ENCODE data around the gene UBE2J1.

UBE2J1 gene

DNA sequence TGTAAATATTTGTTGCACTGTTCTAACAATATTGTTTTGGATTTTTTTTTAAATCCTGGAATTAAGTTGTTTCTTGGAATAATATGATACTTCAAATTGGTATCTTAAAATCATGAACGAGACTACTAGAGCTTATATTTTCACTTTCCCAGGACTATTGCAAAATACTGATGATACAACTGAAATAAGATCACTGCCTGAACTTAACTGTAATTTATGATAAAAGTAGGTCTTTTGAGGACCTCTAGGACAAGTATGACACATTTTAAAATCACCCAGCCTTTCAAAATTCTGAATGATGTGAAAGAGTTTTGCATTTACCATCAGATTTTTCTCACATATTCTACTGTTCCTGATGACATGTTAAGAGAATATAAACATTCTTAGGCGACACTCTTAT, 8.6 kb upstream of the UBE2J1 start:
- no peak for DNase-seq (ENCODE audit: low spot score)

DNA sequence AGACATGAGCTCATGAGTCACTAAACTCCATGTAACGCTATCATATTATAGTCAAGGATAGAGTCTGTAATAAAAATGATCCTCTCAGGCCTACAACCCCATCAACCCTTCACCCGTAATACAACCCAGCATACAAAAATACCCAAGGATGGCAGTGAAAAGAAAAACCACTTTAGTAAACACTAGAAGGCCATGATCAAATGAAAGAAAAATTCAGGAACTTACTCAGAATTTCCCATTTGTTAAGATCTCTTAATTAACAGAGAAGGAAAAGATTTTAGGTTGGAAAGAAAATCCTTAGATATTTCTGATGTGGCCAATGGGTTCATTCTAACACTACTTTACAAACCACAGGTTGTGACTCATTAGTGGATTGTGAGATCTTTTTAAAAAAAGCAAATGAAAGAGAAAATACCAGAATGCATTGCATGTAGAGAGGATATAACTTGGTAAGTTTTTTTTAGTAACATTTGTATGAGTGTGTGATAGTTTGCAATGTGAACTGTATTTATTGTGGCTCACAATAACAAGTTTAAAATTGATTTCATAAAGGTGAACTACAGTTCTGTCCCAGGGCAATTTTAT, 8.0 kb upstream of the UBE2J1 start:
- no peak for DNase-seq (ENCODE audit: low spot score)

DNA sequence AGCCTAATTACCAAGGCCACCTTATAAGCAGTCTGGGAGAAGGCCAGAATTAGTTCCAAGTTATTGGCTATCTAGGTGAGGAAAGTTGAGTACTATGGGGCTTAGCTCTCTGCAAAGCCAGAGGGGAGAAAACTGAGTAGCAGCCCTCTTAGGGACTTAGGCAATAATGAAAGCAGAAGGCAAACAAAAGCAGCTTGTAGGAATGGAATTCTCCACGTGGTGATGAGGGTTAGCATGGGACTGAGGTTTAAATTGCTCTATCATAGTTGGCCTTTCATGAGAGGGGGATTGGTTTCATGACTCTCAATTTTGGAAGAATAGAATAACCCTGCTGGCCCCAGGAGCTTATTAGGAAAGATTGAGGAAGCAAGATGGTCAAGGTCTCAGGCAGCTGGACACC, 7.0 kb upstream of the UBE2J1 start:
- DNase-seq (ENCODE audit: low spot score): no peak

DNA sequence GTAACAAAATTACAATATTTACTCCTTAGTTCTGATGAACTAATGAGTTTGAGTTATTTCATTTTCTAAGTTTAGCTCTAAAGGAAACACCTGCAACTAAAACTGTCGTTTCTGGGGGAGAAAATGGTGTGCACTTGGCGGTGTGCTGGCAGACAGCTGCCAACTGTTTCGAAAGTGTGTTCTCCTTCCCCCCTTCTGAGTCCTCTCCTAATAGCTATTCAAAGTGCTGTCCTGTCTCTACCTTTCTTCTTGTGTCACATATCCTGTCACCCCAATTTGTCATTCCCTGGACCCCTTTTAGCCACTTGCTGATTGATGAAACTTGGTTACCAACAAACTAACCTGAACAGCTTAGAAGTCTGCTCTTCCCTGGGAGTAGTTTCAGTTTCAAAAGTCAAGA, 4.9 kb upstream of the UBE2J1 start:
- DNase-seq (ENCODE audit: low spot score): no peak

DNA sequence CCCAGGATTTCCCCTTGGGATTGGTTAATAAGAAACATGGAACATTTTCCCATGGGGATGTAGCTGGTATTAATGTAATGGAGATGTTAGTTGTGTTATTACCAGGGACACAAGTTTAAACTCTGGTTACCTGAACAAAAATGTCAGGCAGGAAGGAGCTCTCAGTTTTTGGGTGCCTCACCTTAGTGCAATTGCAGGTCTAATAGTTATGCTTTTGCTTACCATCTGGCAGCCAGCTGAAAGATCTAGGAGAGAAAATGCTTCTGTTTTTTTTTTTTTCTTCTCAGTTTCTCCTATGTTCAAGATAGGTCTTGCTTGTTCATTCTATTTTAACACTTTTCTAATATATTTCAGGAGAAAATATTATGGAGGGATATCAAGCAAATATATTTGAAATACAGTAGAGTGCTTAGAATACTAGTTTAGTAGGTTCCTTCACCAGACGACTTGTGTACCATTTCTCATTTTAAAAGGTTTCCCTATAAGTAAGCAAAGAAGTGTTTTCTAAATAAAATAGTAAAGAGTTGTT, 4.2 kb upstream of the UBE2J1 start:
- DNase-seq (ENCODE audit: low spot score): no peak

DNA sequence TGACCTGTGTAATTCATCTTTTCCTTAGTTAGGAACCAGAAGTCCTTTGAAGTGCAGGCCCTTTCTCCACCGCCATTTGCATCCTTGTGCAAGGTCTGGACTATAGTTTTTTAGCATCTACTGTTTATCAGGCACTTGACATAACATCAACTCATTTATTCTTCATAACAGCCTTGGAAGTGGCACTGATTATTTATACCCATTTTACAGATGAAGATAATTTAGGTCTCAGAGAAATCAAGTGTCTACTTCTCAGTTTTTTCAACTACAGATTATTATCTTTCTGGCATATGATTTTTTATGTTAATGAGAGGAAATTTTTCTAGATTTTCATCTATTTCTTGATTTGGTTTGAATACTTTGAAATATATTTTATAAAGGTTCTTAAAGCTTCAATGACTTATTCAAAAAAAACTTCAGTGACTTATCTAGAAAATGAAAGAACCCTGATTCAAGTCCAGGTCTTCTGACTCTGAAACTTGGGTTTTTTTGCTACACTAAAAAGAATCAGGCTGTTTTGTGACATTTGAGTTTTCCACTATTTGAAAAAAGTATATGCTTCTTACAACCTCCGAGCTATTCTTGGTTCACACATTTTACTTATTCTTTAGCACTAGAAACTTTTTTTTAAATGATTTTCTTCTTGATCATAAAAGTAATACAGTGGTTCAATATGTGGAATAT, 3.1 kb upstream of the UBE2J1 start:
- DNase-seq (ENCODE audit: low spot score): no peak

DNA sequence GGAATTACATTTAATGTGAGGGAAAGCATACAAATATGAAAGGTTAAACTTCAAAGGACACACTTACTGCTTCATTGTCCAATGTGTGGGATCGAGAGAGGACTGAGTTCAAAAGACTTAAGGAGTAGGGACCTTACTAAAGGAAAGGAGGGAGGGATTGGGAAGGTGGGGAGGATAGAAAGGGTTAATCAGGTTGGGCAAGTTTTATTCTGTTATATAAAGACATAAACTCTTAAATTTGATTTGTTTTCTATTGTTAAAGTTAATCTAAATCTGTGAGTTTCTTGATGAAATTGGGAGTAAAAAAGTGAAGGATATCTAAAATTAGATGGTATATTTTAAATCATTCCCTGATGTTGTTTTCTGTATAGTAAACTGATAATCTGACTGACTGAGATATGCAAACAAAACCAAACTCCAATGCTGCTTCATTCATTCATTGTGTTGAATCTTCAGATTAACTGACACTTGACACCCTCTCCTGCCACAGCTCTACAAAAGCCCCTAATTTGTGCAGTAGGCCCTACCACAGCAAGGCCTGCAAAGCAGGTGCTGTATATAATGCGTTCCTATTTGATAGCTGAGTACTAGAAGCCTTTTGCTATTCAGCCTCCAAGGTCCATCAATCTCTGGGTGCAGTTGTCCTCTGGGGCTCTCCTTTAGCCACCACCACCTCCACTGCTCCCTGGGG, 1.3 kb upstream of the UBE2J1 start:
- no peak for DNase-seq (ENCODE audit: low spot score)

DNA sequence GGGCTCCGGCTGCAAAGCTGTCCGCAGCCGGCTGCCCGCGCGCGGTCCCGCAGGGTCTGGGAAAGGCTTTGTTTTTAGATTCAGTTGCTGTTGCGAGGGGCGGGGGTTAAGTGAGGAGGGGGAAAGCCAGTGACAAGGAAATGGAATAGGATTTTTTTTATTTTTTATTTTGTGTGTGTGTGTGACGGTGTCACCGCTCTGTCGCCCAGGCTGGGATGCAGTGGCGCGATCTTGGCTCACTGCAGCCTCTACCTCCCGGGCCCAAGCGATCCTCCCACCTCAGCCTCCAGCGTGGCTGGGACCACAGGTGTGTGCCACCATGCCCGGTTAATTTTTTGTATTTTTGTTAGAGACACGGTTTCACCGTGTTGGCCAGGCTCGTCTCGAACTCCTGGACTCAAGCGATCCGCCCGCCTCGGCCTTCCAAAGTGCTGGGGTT, 615 bp upstream of the UBE2J1 start:
- no peak for DNase-seq (ENCODE audit: low spot score)

DNA sequence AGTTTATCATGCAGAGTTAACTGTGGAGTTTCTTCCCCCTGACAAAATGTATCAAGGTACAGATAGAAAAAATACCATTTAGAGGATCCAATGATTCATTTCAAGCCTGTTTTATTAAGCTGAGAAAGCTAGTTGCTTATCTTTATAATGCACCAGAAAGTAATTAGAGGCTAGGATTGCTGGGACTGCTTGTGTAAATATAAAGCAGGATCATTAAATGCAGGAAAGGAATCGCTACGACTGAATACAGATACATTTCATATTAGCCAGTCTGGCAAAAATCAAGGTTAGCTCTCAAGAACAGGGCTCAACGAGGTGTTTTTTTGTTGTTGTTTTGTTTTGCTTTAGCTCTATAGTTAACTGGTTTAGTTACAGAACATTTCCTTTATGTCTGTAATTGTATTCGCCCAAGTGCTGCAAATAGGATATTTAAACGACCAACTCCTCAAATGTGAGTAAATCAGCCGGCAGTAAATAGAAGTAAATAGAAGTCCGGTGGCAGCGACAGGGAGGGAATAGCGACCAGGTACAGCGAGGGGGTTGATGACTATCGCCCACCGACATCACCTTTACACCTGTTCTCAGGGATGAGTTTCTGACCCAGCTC, 748 bp downstream of the UBE2J1 start:
- DNase-seq (ENCODE audit: low spot score): no peak

DNA sequence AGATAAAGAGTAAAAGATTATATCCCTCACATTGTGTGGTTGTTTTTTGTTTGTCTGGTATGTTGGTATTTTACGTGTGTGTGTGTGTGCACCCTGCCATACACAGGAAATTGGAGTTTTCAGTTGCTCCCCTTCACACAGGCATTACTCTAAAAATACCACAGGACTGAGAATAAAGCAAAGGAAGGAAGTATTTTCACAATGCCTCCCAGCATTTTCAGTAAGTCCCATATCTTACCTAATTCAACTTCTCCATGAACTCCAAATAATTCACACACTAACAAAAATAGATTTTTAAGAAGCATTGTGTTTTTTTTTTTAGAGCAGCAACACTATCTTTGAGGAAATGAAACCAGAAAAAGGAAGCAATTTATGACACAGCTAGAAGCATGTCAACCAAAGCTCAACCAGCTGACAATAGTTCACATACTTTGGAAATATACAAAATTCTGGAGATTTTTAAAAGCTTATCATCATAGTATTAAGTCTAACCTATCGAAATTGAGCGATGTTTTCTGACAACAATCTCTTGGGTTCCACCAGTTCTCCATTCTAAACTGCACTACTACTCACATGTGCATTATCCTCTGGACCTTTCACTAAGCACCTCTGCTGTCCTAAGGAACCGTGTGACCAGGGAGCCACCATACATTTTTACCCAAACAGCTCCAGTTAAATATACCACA, 2.1 kb downstream of the UBE2J1 start:
- DNase-seq (ENCODE audit: low spot score): no peak

DNA sequence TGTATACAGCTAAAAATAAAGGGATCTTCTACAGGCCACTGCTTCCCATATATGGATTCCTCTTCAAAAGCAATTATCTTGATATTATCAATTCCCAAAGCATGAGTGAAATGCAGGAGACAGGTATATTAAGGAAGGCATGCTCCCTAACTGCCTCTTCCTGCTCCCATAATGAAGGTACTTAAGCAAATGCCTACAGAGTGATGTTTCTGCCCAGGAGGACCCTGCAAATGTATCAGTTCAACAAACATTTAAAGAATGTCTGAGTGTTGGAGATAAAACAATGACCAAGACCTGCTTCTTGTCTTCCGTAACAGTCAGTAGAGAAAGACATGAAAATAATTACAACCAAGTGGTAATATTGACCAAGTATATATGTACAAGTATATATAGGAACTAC, 4.2 kb downstream of the UBE2J1 start:
- no peak for DNase-seq (ENCODE audit: low spot score)

DNA sequence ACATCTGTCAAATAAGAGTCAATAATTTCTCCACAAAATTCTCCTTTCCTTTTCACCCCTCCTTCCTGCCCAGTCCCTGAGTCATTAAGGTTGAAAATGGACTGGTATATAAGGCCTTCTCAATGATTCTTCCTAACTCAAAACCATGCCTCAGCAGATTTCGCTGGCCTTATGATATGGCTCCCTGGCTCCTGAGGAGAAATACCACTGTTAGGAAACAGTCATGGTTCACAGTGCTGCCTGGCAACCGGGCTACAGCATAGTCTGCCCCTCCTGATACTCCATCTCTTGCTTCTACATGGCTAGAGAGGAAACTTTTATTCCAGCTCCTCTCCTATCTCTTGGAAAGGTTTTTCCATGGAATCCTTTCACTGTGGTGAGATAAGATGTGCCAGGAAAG, 4.7 kb downstream of the UBE2J1 start:
- no peak for DNase-seq (ENCODE audit: low spot score)

DNA sequence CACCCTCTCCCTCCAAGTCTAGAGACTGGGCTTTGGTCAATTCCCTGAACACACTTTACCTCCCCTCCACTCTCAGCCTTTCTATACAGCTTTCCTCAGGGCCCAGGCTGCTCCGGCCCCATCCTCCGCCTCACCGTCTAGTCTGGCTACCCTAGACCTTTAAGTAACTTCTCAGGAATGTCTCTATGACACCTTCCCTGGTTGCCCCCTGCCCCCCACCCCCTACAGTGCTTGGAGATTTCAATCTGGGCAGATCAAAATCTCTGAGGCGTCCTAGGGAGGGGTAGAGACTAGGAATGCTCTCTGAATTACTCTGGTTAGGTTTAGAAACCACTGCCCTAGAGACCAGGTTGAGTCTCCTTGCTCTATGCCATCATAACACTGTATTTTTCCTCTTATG, 6.1 kb downstream of the UBE2J1 start:
- no peak for DNase-seq (ENCODE audit: low spot score)

DNA sequence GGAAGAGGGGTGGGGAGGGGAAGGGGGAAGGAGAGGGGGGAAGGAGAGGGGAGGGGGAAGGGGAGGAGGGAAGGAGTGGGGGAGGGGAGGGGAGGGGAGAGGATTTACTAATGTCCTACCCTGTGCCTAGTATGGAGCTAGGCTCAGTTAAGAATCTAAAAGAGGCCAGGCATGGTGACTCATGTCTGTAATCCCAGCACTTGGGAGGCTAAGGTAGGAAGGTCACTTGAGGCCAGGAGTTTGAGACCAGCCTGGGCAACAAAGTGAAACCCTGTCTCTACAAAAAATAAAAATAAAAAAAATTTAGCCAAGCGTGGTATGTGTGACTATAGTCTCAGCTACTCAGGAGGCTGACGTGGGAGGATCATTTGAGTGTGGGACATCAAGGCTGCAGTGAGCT, 13.0 kb downstream of the UBE2J1 start:
- DNase-seq (ENCODE audit: low spot score): no peak

DNA sequence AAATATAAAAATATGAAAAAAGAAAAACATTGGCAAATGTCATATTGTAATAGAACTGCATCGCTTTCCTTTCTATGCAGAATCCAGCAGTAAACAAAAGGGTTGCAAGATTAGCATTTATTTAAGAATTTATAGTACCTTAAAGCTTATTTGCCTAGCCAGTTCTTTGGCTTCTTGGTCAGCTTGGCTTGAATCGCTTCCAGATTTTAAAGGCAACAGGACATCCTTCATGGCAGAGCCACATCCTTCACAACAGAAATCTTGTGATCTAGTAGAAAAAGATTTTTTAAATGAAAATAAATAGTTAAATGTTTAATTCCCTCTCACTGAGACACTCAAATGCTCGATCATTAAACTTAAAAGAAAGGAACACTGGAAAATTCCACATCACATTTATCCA, 17.4 kb downstream of the UBE2J1 start:
- no peak for DNase-seq (ENCODE audit: low spot score)

DNA sequence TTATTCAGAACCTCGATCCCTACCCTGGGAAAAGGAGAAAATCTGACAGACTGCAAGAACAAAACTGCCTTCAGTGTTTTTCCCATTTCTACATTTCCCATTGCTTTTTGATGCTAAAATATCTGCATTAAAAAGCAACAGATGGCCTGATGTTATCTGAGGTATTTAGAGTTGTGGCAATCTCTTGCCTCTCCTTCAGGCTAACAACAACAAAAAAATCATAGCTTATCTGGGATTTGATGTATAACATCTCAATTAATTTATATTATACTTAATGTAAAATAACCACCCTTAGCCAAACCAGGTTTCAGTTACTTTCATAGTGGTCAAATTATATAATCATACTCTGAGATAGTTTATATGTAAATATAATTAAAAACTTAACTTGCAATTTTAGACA, 21.6 kb downstream of the UBE2J1 start:
- no peak for DNase-seq (ENCODE audit: low spot score)

DNA sequence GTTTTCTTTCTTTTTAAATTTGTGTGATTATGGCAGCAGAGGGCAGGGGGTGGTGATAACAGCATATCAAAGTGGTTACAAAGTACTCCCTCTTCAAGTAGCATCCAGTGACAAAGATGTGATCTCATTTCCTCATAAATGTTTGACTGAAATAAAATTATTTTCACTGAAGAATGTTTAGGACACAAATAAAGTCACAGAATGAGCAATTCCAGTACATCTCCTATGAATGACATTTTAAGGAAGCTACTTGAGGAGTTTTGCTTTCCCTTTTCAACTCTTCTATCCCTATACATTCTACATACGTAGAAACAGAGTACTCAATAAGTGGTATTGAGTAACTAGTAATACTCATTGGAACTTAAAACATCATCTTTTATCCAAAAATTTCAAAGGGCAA, 23.5 kb downstream of the UBE2J1 start:
- DNase-seq (ENCODE audit: low spot score): no peak

DNA sequence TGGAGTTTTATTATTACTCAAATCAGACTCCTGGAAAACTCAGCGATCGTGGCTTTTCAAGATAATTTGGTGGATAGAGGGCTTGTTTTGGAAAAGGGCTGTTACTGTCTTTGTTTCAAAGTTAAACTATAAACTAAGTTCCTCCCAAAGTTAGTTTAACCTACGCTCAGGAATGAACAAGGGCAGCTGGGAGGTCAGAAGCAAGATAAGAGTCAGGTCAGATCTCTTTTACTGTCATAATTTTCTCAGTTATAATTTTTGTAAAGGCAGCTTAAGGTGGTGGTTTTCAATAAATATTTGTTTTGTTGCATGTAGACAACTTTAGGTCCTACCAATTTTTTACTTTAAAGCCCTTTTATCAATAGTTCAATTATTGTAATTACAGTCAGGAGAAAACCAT, 28.2 kb downstream of the UBE2J1 start:
- no peak for DNase-seq (ENCODE audit: low spot score)

DNA sequence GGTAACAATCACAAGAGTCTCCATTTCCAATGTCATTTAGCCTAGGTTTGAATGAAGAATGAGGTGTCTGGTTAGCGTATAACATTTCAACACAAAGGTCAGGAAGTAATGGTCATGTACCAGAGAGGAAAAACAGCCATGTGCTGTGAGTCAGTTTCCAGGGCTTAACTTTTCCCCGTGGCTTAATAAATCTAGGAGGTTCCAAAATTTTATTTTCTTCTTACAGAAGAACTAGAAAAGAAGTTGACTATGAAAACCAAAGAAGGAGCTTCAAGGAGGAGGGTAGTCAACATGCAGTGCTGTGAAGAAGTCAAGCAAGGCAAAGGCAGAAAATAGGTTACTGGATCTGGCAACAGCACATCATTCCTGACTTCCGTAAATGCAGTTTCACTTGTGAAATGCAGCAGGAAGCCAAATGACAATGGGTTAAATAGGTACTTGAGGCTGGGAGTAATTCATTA, 29.0 kb downstream of the UBE2J1 start:
- DNase-seq (ENCODE audit: low spot score): no peak

DNA sequence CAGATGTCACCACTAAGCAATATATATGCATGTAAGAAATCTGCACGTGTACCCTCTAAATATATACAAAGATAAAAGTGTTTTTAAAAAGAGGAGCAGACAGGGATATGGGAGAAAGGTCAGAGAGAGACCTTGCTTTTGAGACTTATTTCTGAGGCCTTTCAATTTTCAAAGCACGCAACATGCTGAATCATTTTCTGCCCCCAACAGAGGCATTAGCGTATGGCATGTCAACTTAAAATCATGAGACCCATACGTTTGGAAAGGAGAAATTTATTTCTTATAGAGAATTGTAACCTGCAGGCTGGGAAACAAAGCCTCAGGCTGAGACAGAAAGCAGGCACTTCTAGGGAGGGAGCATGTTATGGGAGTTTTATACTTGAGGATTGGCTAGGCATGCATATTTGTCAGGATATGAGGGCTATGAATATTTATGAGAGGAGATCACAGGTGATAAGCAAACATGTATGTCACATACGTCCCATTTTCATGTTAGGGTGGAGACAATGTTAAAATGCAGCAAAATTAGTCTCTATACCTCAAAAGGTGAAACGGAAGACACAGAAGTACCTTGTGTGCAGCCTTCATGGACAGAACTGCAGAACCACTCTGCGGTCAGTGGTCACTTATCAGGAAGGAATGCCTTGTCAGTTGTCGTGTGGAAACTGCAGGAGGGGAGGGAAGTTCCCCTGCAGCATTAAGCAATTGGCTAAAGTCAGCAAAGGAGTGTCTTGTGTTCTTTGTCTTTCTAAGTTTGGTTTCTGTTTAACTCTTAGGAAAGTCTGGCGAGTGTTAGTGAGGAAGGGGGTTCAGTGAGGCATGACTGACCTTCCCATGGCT, 31.2 kb downstream of the UBE2J1 start:
- DNase-seq (ENCODE audit: low spot score): no peak

DNA sequence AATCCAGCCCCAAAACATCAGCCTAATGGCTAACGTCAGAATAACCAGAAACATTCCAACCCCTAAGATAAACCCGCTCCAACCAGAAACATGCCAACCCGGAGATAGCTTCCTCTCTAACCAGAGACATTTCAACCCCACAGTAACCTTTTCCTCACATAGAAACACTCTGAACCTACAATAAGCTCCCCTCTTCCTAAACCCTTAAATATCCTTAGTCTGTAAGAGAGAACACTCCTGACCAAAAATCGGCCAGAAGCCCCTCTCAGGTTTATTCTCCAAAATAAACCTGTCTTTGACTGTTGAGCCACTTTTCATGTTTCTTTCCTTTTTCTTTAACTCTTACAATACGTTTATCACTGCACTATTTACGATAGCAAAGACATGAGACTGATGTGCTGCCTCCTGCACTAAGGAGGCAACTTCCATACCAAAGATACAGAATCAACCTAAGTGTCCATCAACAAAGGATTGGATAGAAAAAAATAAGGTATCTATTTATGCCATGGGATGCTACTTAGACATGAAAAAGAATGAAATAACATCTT, 32.4 kb downstream of the UBE2J1 start:
- DNase-seq (ENCODE audit: low spot score): no peak

Data from putamen (tissue), 1 donor.